Nephron progenitor cell (in vitro differentiated cells): ENCODE measurements around the gene RDH13.

Experiments
- DNase-seq: peaks from one replicate; pipeline ENCODE4 v3.0.0; 2021
- H3K27ac Mint-ChIP-seq: 2 replicates; pipeline ENCODE4 v1.8.0; 2021; ENCODE audit warnings: mild to moderate bottlenecking, moderate library complexity, mixed read lengths
- H3K27me3 Mint-ChIP-seq: 2 replicates; pipeline ENCODE4 v1.8.0; 2021; ENCODE audit warnings: mild to moderate bottlenecking, low read depth, mixed read lengths; ENCODE audit not compliant: poor library complexity
- H3K36me3 Mint-ChIP-seq: 2 replicates; pipeline ENCODE4 v1.8.0; 2021; ENCODE audit warnings: low read depth, mixed read lengths
- H3K4me1 Mint-ChIP-seq: 2 replicates; pipeline ENCODE4 v1.8.0; 2021; ENCODE audit warnings: mixed read lengths
- H3K4me3 Mint-ChIP-seq: 2 replicates; pipeline ENCODE4 v1.8.0; 2021; ENCODE audit warnings: mild to moderate bottlenecking, moderate library complexity, mixed read lengths
- H3K9me3 Mint-ChIP-seq: 2 replicates; pipeline ENCODE4 v1.8.0; 2021; ENCODE audit warnings: mild to moderate bottlenecking, moderate library complexity, mixed read lengths
- TF ChIP-seq, protein P1 (sequence below): fragments of 200-600 bp; sonication (generic); IDR thresholded peaks from 2 replicates; pipeline ENCODE4 v1.5.0; 2021; ENCODE audit warnings: antibody characterized with exemption

The RDH13 gene

DNA sequence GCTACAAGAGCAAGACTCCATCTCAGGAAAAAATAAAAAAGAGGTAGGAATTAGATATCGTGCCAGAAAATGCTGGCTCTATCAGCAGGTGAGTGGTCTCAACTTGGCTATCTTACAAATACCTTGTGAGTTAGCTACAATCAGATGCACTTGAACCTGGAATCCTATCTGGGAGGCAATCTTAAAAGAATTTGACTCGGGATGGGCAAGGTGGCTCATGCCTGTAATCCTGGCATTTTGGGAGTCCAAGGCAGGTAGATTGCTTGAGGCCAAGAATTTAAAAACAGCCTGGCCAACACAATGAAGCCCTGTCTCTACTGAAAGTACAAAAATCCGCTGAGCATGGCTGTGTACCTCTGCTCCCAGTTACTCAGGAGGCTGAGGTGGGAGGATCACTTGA, 67.4 kb downstream of the RDH13 start:
- Mint-ChIP-seq H3K36me3 (peaks cover 33% of the 10 kb centered on the region), H3K27ac (no peak overlapping the region), H3K27me3 (no peaks in the 10 kb centered on the region), H3K4me1 (no peaks in the 10 kb centered on the region), H3K9me3 (peaks cover 57% of the 10 kb centered on the region), H3K4me3 (no peak overlapping the region)
- TF ChIP-seq, protein P1, sequence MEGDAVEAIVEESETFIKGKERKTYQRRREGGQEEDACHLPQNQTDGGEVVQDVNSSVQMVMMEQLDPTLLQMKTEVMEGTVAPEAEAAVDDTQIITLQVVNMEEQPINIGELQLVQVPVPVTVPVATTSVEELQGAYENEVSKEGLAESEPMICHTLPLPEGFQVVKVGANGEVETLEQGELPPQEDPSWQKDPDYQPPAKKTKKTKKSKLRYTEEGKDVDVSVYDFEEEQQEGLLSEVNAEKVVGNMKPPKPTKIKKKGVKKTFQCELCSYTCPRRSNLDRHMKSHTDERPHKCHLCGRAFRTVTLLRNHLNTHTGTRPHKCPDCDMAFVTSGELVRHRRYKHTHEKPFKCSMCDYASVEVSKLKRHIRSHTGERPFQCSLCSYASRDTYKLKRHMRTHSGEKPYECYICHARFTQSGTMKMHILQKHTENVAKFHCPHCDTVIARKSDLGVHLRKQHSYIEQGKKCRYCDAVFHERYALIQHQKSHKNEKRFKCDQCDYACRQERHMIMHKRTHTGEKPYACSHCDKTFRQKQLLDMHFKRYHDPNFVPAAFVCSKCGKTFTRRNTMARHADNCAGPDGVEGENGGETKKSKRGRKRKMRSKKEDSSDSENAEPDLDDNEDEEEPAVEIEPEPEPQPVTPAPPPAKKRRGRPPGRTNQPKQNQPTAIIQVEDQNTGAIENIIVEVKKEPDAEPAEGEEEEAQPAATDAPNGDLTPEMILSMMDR, result no peak
- DNase-seq, result no peak
